Urothelium cell line (cell line): ENCODE results near the gene KIF1A.
A peak's percentile ranks its signal among the peaks of the same experiment; 100 is the strongest.
"Not testable (repeated sequence)": the region's sequence is repeated elsewhere in the genome, so short reads cannot be mapped to it uniquely, and the experiment has no call there.

Source experiments
- DNase-seq: peaks from one replicate; pipeline ENCODE4 v3.0.0; 2011; ENCODE audit warnings: low spot score, mixed read lengths
- FAIRE-seq: peaks from 2 replicates; lab custom pipeline; 2011; peaks lifted over from hg19 to GRCh38; lab: Jason Lieb, UNC

KIF1A gene

DNA sequence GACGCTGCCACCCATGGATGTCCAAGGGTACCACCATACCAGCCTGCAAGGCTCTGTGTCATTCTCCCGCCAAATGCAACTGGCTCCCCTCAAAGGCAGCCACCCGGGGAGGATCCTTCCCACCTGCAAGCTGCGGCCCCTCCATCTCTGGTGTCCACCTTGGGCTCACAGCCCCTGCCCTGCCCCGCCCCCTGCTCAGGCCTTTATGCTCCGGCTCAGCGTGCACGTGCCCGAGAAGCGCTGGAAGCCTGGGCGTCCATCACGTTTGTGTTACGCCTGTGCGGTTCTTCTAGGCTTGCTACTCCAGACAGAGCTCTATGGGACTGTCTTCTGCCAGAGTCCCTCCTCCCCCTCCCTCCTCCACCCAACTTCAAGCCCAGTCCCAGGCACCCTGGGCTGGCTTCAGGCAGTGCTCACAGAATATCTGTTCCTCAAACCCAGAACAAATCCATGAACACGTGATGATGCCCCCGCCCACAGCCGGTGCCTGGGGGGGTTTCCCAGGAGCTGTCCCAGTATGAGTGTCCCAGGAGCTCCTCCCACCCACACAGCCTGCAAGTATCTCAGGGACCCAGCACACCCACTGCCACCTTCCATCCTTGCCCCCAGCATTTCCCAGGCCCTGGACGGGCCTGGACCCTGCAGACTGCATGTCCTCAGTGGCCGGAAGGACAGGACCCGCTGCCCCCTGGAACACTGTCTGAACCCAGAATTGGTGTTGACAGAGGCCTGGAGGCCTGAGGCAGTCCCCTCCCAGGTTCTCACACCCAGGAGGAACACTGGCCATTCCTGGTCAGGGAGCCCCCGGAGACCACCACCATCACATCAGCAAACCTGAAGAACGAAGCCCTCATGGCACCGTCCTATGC, 30.3 kb downstream of the KIF1A start:
- FAIRE-seq (no peak), DNase-seq (no peak)

DNA sequence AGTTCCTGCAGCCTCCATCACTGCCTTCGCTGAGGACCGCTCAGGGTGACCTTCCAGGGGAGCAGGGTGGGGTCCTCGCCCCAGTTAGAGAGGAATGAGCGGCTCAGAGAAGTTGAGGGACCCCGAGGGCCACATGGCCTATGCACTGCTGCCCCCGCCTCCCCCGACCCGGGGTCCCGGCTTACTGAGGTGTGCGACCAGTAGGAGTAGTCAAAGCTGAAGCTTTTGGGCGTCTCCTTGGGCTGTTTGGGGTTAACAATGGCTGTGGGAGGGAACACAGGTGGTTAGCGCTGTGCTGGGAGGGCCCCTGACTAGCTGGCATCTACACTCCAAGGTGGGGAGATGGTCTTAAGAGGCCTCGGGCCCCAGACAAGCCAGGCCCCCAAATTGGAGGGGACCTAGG, 31.0 kb downstream of the KIF1A start:
- FAIRE-seq, result no peak
- no peak for DNase-seq

DNA sequence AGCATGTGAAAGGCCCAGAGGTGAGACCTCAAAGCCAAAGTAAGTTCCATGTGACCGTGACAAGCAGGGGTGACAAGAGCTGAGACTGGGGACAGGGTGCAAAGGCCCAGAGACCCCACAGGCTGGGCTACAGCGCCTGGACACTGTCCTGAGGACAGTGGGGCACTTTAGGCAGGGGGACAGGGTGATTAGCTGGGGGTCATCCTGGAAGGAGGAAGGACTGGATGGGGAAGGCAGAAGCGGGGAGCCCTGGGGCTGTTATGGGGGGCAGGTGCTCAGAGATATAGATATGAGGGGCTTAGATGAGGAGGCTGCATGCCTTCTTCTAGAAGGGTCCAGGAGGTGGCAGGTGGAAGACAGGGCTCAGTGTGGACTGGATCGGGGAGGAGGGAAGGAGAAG, 31.5 kb downstream of the KIF1A start:
- FAIRE-seq (no peak), DNase-seq (no peak)

DNA sequence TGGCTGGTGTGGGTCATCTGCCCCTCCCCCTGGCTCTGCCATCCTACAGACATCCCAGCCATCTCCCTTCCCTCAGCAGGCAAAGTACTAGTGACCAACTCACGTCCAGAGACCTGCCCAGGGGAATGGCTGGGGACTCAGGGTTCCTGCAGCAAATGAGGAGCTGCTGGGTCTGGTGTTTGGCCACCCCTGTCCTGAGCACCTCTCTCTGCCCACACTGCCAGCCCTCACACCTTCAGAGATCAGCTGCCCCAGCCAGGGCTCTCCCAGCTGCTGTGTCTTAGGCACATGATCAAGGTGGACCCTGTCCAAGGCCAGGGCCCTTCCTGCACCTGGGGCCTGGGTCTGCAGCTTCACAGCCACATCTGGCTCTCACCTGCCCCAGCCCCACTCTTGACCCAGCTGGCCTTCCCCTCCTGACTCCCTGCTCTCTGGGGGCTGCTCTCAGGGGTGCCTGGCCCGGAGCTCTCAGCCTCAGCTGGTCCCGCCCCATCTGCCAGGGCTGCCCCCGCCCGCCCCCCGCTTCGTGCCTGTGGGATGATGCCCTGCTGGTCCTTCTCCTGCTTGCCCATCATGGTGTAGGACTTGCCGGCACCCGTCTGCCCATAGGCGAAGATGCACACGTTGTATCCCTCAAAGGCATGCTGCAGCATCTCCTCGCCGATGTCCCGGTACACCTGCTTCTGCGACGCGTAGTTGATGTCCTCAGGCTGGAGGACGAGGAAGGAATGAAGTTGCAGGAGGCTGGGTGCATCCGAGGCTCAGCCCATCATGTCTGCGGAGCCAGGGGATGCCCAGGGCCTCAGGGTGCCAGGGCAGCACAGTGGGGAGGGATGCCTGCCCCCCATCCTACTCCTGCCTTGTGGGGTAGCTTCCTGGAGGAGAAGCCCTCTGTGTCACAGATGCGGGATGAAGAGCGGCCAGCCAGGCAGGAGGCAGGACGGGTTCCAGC, 32.2 kb downstream of the KIF1A start:
- no peak for FAIRE-seq

DNA sequence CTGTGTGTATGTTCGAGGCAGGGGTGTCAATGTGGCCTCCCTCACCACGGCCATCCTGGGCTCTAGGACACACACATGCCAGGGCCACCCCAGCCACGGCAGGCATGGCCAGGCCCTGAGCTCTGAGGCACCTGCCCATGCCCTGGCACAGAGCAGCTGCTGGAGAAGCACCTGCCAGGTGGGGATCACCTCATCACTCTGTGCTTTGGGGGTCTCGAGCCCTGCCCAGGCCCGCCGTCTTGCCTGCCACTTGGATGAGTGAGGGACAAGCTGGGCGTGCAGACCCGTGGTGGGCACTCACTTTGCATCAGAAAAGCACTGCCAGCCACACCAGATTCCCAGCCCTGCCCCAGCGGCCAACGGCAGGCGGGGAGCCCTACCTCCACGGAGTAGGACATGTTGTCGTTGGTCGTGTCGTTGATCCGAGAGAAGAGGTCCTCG, 33.1 kb downstream of the KIF1A start:
- no peak for FAIRE-seq
- no peak for DNase-seq

More for the DNA sequence above, 32.2 kb downstream of the KIF1A start:
- DNase-seq, result no peak

DNA sequence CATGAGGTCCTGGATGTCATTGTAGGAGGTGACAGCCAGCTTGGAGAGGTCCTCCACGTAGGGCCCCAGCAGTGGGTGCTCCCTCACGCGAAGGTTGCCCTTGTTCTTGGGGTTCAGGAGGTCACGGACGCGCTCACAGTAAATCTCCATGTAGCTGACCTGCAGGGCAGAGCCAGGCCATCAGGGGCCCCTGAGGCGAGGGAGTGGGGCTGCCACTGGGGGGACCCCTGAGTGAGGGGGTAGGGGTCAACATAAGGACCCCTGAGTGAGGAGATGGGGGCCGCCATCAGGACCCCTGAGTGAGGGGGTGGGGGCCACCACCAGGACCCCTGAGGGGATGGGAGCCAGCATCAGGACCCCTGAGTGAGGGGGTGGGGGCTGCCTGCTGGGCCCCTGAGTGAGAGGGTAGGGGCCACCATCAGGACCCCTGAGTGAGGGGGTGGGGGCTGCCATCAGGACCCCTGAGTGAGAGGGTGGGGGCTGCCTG, 33.6 kb downstream of the KIF1A start:
- no peak for FAIRE-seq
- DNase-seq, result no peak

DNA sequence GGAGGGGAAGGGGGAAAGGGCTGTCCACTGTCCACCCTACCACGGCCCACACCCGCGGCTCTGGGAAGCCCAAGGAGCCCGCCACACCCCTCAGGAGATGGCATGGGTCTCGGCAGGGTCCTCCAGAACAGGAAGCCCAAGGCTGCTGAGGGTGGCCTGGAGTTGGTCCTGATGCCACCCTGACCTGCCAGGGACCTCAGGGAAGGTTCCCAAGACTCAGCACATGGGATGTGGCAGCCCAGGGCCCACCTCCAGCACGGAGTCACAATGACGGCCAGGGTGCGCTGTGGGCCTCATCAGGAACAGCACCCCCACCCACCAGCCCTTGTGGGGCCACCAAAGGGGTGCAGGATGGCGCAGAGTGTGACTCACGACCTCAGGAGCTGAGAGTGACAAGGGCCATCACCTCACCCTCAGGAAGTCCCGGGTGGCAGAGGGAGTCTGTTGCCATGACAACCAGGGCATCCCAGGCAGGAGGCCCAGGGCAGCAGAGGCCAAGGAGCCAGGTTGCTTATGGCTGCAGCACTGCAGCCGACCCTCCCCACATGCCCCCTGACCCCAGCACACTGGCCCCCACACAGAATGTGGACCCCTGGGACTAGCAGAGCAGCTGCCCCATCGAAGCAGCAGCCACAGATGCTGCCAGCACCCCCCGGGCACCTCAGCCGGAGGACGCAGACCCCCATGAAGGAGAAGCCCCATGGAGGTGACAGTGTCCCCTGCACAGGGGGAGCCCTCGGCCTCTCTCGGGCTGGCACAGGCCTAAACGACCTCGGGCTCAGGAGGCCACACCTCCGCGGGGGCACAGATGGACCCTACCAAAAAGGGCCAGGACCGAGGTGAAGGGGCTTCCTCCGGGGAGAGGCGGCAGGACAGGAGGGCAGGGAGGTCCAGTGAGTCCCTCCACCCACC, 34.3 kb downstream of the KIF1A start:
- no peak for DNase-seq
- FAIRE-seq, result no peak

DNA sequence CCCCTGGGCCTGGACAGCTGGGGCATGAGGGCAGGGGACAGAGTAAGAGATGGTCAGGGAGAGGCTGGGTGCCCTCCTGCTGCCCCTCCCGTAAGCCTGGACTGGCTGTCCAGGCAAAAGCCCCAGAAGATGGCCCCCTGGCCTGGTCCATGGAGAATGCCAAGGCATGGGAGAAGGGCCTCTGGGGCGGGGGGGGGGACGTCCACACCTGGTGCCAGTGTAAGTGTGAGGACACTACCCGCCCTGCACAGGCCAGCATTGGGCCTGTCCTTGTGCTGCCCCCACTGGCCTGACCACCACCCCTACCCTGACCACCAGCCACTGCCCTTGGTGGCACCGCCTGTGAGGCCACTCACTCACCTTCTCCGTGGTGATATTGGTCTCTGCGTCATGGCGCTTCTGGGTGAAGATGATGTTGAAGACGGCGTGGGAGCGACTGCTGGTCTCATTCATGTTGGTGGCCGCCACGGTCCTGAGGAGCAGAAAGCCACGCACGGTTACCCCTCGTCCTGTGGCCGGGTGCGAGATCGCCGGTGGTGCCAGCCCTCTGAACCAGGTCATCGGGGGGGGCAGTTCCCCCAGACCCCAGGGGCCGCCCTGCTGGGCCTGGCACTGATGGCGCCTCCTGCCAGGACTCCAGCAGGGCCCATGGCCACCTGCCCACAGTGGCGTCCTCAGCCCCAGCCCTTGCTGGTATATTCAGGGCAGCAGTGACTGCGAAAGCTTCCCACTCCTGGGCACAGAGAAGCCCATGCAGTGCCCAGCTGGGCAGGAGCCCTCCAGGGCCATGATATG, 35.2 kb downstream of the KIF1A start:
- FAIRE-seq (no peak), DNase-seq (no peak)

DNA sequence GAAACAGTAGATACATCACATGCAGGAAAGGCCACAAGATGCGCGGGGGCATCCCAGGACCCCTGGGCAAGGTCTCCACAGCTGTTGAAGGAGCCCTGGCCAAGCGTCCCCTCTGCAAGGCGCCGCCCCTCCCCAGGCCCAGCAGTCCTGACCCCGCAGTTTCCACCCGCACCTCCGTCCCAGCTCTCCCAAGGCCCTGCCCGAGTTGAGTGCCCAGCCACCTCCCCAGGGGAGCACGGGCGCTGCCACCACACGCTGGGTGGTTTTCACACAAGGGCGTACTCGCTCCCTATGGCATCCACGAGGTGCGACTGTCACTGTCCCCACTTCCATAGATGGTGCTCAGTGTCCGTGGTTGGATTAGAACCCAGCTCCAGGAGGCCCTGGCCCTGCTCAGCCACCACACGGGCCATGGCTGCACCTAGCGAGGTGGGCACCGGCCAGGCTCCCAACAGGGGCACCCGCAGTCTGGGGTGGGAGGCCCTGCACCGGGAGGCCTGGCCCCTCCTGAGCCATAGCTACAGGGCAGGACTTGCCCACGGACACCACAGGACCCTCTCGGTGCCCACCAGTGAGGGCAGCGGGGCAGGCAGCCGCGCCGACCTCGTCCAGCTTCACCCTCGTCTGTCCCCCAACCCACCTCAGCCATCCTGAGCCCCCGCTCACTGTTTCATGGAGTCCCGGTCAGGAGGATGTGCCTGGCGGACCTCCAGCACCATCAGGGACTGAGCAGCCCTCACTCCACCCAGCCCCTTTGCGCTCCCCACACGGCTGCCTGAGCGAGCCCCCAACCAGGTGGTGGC, 36.0 kb downstream of the KIF1A start:
- FAIRE-seq (no peak), DNase-seq (no peak)

DNA sequence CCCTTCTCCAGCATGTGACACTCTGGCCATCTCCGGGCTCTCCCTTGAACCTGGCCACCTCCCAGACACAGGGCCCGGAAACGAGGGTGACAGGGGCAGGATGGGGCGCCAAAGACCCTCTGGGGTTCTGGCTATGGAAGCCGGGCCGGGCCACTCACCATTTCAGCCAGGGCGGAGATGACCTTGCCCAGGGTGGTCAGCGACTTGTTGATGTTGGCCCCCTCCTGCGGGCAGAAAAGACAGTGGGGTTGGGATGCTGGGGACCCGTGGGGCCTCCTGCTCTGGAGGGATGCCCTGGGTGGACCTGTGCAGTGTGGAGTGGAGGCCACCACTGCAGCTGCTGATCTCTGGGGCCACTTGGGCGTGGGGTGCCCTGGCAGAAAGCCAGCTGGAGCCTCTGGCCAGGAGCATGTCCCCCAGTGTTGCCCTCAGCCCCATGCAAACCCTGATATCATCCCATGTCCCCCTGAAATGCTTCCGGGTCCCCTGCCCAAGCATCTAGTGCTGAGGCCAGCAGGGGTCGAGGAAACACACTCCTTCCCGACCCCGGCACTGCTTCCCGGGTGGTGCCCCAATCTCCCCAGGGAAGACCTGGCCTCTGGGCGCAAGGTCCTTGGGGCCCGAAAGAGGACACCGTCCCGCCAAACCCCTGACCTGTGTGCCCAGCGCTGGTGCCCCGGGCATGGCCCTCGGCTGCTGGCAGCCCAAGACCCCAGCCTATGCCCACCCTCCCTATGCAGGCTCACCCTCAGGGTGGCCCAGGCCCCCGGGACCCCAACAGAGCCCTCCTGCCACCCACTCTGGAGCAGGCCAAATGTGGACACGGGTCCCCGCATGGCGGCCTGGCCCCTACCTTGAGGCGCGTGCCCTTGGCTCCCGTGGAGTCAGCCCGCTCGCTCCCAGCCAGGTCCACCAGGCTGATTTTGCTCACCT, 36.9 kb downstream of the KIF1A start:
- no peak for FAIRE-seq
- no peak for DNase-seq

DNA sequence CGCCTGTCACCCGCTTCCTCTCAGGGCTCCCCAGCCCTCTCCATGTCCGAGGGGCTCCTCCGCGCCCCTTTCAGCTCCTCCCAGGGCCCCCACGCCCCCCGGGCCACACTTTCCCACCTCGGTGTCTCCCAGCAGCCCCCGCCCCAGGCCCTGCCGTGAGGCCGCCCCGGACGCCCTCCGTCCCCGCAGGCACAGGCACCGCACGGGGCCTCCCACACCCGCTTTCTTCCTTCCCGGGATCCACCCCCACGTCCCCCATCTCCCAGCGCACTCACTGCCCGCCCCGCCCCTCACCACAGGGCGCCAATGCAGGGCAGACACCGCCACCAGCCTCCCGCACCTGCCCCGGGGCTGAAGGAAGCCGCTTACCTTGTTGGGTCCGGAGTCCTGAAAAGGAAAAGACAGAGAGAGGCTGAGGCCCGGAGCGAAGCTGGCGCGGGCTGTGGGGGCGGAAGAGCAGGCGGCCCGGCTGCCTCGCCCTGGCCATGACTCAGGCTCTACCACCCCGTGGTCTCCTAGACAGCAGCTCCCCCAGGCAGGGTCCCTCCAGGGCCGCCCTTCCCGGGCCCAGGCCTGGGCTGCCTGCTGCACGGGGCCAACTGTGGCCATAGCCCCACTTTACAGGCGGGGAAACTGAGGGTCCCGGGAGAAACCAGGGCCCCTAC, 37.7 kb downstream of the KIF1A start:
- peak; percentile 76 for DNase-seq
- no peak for FAIRE-seq

DNA sequence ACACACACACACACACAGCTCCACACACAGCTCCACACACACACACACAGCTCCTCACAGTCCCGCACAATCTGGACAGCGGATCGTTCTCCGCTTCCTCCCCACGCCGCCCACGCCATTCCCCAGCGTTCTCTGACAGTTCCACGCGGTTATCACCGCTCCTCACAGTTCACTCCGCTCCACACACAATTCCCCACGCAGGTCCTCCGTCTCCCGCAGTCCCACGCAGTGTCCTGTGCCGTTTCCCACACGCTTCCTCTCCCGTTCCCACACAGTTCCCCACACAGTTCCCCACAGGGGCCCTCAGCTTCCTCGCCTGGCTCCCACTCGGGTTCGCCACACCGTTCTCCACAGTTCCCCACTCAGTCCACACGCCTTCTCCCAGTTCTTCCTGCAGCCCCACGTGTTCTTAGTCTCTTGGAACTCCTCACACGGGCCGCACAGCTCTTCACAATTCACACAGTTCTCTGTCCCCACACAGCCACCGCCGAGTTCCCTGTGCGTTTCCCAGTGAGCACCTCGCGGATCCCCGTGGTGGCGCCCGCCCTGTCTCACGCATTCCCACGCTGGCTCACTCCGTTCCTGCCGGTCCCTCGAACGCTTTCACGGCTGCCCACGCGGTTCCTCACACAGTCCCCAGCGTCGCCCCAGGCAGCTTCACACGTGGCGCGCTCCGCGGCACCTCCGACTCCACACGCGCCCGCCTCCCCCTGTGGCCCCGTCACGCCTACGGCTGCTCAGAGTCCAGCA, 38.4 kb downstream of the KIF1A start:
- peak; percentile 68 for FAIRE-seq
- DNase-seq, result no peak

DNA sequence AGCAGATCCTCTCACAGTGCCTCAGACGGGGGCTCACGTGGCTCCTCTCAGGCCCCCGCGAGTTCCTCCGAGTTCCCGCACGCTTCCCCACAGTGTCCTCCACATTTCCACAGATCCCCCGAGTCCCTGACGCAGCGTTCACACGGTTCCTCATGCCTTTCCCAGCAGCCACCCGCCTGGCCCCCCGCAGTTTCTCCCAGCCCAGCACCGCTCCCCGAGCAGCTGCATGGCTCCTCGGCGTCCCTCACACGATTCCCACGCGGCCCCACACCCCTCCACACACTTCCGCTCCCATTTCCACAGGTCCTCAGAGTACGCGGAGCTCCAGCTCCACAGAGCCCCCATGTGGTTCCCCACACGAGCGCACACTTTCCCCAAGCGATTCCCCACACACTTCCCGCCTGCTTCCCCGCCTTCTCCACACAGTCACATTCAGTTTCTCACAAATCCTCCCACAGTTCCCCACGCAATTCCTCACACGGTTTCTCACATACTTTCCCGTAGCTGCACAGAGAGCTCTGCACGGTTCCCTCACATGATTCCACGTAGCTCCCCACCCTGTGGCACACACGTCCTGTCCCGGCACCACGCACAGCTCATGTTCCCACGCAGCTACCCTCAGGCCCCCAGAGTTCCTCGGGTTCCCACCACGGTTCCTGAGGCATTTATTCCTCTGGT, 39.9 kb downstream of the KIF1A start:
- FAIRE-seq (no peak), DNase-seq (no peak)

DNA sequence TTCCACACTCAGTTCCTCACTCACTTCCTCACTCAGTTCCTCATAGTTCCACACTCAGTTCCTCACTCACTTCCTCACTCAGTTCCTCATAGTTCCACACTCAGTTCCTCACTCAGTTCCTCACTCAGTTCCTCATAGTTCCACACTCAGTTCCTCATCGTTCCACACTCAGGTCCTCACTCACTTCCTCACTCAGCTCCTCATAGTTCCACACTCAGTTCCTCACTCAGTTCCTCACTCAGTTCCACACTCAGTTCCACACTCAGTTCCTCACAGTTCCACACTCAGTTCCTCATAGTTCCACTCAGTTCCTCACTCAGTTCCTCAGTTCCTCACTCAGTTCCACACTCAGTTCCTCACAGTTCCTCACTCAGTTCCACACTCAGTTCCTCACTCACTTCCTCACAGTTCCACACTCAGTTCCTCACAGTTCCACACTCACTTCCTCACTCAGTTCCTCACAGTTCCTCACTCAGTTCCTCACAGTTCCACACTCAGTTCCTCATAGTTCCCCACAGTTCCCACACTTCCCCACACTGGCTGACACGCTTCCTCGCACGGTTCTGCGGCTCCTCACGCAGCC, 40.7 kb downstream of the KIF1A start:
- FAIRE-seq, DNase-seq: not testable (repeated sequence)

DNA sequence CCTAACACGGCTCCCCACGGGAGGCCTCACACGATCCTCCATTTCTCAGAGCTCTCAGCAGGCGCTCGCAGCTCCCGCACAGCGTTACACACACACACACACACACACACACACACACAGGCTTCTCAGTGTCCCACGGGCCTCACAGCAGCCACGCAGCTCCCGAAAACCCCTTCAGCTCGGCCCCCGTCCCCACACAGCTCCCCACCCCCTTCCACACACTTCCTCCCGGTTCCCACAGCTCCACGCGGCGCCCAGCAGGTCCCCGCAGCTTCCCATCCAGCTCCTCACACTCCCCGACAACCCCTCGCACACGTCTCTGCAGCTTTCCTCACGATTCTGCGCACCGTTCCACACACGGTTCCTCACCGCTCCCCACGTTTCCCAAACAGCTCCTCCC, 41.6 kb downstream of the KIF1A start:
- FAIRE-seq, result no peak

More for the DNA sequence above, 41.6 kb downstream of the KIF1A start:
- no peak for DNase-seq
